ENCODE results near the gene C19orf47.

DNA sequence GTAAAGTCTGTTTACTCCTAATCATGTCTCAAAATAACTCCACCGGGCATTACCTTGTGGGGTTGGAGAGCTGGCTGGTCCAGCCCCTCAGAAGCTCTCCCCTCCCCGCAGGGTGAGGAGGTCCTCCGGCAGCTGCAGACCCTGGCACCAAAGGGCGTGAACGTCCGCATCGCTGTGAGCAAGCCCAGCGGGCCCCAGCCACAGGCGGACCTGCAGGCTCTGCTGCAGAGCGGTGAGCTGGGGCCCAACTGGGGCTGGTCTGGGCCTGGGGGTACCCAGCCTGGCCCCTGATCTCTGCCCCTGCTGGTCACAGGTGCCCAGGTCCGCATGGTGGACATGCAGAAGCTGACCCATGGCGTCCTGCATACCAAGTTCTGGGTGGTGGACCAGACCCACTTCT, 21.6 kb upstream of the C19orf47 start:
- TF ChIP-seq, protein P1, sequence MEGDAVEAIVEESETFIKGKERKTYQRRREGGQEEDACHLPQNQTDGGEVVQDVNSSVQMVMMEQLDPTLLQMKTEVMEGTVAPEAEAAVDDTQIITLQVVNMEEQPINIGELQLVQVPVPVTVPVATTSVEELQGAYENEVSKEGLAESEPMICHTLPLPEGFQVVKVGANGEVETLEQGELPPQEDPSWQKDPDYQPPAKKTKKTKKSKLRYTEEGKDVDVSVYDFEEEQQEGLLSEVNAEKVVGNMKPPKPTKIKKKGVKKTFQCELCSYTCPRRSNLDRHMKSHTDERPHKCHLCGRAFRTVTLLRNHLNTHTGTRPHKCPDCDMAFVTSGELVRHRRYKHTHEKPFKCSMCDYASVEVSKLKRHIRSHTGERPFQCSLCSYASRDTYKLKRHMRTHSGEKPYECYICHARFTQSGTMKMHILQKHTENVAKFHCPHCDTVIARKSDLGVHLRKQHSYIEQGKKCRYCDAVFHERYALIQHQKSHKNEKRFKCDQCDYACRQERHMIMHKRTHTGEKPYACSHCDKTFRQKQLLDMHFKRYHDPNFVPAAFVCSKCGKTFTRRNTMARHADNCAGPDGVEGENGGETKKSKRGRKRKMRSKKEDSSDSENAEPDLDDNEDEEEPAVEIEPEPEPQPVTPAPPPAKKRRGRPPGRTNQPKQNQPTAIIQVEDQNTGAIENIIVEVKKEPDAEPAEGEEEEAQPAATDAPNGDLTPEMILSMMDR (conservative IDR thresholded peaks at IDR 0.05 in 1 of 2, IDR thresholded peaks at IDR 0.05 in 1 of 2; ENCODE audit: low read depth in 1 of 2, low read length in 2 of 2) = no peak
- TF ChIP-seq EZH2 (IDR thresholded peaks at IDR 0.05; ENCODE audit: low read length, missing control alignments) = no peak

Data from fibroblast of lung (primary cell).